Measurements from ENCODE around the gene MON1B.

The MON1B gene

DNA sequence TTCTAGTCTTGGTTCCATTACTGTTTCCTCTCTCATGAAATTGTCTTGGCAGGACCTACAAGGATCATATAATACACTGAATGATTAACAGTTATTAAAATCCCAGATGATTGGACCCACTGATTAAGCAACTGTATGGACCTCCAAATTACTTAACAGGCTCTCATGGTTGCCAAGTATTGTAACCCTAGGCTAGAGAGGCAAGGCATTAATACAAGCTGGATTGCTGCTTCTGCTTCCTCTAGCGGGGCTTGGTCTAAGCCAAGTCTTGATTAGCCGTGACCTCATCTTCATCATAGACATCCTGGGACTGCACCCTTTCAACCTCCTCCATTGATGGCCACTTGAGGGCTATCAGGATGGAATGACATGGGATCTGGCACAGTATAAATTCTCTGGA is 55.2 kb downstream of the MON1B start:
- H3K4me3 ChIP-seq (ENCODE audit: low read depth, low read length): no peak overlapping the region
- H3K27me3 ChIP-seq (ENCODE audit: control insufficient read depth, insufficient read depth, low read length): no peaks in the 10 kb centered on the region
- H3K36me3 ChIP-seq (ENCODE audit: control insufficient read depth, insufficient read depth, low read length): no peaks in the 10 kb centered on the region
- H3K9me3 ChIP-seq (ENCODE audit: control insufficient read depth, insufficient read depth, low read depth, low read length): no peaks in the 10 kb centered on the region
- H3K27ac ChIP-seq (ENCODE audit: low read depth, low read length): no peak overlapping the region
- no peak overlapping the region for H3K9ac ChIP-seq (ENCODE audit: low read length)
- no peaks in the 10 kb centered on the region for H3K4me1 ChIP-seq (ENCODE audit: control insufficient read depth, insufficient read depth, low read length)

DNA sequence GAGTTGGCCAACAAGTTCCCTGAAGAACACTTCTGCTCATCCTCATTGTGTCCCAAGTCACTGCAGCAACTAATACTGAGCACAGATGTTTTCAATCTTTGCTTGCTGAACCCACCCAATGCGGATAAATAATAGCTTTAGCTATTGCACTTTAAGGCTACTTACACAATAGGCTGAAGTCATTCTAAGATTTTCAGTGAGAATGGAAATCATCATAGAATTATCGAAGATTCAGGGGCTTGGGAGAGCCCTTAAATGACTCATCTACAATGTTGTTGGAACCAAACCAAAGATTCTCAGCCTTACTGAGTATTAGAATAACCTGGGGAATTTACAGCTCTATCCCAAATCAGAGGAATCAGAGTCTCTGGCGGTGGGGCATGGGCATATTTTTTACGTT is 59.4 kb downstream of the MON1B start:
- Histone ChIP-seq H3K4me1 (ENCODE audit: control insufficient read depth, insufficient read depth, low read length) (no peaks in the 10 kb centered on the region), H3K4me3 (ENCODE audit: low read depth, low read length) (no peak overlapping the region), H3K27ac (ENCODE audit: low read depth, low read length) (no peak overlapping the region), H3K9me3 (ENCODE audit: control insufficient read depth, insufficient read depth, low read depth, low read length) (no peaks in the 10 kb centered on the region), H3K9ac (ENCODE audit: low read length) (no peak overlapping the region), H3K36me3 (ENCODE audit: control insufficient read depth, insufficient read depth, low read length) (no peaks in the 10 kb centered on the region), H3K27me3 (ENCODE audit: control insufficient read depth, insufficient read depth, low read length) (no peaks in the 10 kb centered on the region)
